Aorta (tissue), 5 donors: ENCODE measurements around the gene ZNF280A. TPM values are rescaled to one million over a fixed set of nuclear protein-coding genes. Genes with fewer than 3 reads are reported as not detected.
"Not testable (repeated sequence)": the region's sequence is repeated elsewhere in the genome, so short reads cannot be mapped to it uniquely, and the experiment has no call there.

Experiments
- ATAC-seq: fragments of 200-7000 bp; cut with Tn5 transposase; one replicate; pipeline ENCODE4 v1.9.1; 2022; ENCODE audit warnings: moderate library complexity; ENCODE audit not compliant: low FRiP score
- DNase-seq, 2 donors: peaks; one replicate each; pipeline ENCODE4 v3.0.0-alpha.2; 2020
- H3K27ac ChIP-seq, 2 donors: one replicate each; pipeline ENCODE4 v1.5.1; 2013; ENCODE audit warnings: low read length in 2 of 2, mild to moderate bottlenecking in 2 of 2, moderate library complexity in 2 of 2, control low read depth in 1 of 2, inconsistent platforms in 1 of 2, low read depth in 1 of 2
- H3K27me3 ChIP-seq, 2 donors: one replicate each; pipeline ENCODE4 v1.6.1; 2013; ENCODE audit warnings: control low read depth in 1 of 2, low read length in 1 of 2, mild to moderate bottlenecking in 1 of 2, moderate library complexity in 1 of 2; ENCODE audit not compliant: insufficient read depth in 2 of 2, control insufficient read depth in 1 of 2
- H3K36me3 ChIP-seq, 2 donors: one replicate each; pipeline ENCODE4 v1.6.1; 2013; ENCODE audit warnings: control low read depth in 1 of 2, low read length in 1 of 2, mild to moderate bottlenecking in 1 of 2; ENCODE audit not compliant: insufficient read depth in 2 of 2, control insufficient read depth in 1 of 2
- H3K4me1 ChIP-seq, 2 donors: one replicate each; pipeline ENCODE4 v1.6.1; 2013; ENCODE audit warnings: low read length in 2 of 2, control low read depth in 1 of 2, mild to moderate bottlenecking in 1 of 2, moderate library complexity in 1 of 2; ENCODE audit not compliant: insufficient read depth in 2 of 2, control insufficient read depth in 1 of 2
- H3K4me3 ChIP-seq, 2 donors: one replicate each; pipeline ENCODE4 v1.5.1; 2013; ENCODE audit warnings: low read length in 2 of 2, control low read depth in 1 of 2, mild to moderate bottlenecking in 1 of 2
- H3K9me3 ChIP-seq: one replicate; pipeline ENCODE4 v1.6.1; 2013; ENCODE audit warnings: mild to moderate bottlenecking, low read length; ENCODE audit not compliant: control insufficient read depth
- WGBS, 2 donors: extraction: QIAGEN DNeasy Blood & Tissue Kit; methylation state at CpG; one replicate each; pipeline ENCODE4 v1.1.7; 2013; 5-methylcytosine and 5-hydroxymethylcytosine counted together
- intact Hi-C, 2 donors: fragments of 100-400 bp; cut with DNase I; formaldehyde crosslinking; loops; one replicate each; pipeline versions ENCODE4 v1.14.2 to v1.15.0; 2022
- polyA plus RNA-seq, 2 donors: library from polyadenylated mRNA; stranded (reverse); fragments of 200-250 nt; gene quantifications; one replicate each; pipeline ENCODE4 v1.2.3, GENCODE V29; 2013
- total RNA-seq, 2 donors: library from RNA; stranded (reverse); fragmentation: NEBNext Ultra II Directional; extraction: Animal tissue kit (Norgen Biotek cat#: 25700); gene quantifications; one replicate each; pipeline ENCODE4 v1.2.1, GENCODE V29; 2021
- donor health status: healthy with polysubstance abuse.
- donor health status: Bipolar disorder and iron deficiency.
- donor health status: DM: no; HTN: no; CAD: no.
- donor health status: DM: no; HTN: no; CAD: no.
- donor health status: DM: yes; HTN: yes; CAD: no.

The ZNF280A gene
- total and polyA plus RNA-seq, 4 donors: not detected

DNA sequence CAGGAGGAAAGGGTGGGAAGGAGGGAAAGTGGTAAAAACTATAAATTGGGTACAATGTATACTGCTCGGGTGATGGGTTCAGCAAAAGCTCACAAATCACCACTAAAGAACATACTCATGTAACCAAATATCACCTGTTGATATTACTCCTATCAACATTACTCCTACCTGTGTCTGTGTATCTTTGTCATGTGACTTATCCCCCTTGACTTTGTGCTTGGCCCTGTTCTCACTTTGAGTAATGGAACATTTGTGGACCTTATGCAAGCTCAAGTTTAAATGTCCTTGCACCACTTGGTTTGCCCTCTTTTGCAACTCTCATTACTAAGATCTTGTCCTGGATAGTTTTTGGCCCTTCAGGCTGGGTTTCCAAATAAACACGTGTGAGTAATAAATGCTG, 50.5 kb downstream of the ZNF280A start:
- no peak overlapping the region for H3K4me3 ChIP-seq
- peaks cover 2% of the 10 kb centered on the region for H3K9me3 ChIP-seq
- ATAC-seq (no peak), DNase-seq (no peak)
- H3K4me1 ChIP-seq: no peaks in the 10 kb centered on the region
- intact Hi-C loops: no loop called here
- H3K27ac ChIP-seq: no peak overlapping the region
- no peaks in the 10 kb centered on the region for H3K36me3 ChIP-seq
- 53 to 69% methylated on average over 2 of the region's 2 CpGs for WGBS, 2 donors
- no peaks in the 10 kb centered on the region for H3K27me3 ChIP-seq

GRCh38 chr22:22468794-22469469, 51.1 kb downstream of the ZNF280A start:
- ATAC-seq, H3K36me3 ChIP-seq, DNase-seq, H3K4me1 ChIP-seq, H3K27me3 ChIP-seq, intact Hi-C loops, H3K9me3 ChIP-seq, H3K27ac ChIP-seq, H3K4me3 ChIP-seq: not testable (repeated sequence)
- 88 to 90% methylated on average over 11 of the region's 11 CpGs for WGBS, 2 donors

DNA sequence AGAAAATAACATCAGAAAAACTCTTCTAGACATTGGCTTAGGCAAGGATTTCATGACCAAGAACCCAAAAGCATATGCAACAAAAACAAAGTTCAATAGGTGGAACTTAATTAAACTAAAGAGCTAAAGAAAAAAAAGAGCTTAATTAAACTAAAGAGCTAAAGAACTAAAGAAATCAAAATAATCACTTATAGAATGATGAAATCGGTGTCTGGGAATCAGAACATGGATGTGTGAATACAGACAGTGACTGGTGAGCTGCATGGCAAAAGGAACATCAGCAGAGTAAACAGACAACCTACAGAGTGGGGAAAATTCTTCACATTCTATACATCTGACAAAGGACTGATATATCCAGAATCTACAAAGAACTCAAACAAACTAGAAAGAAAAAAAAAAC, 53.0 kb downstream of the ZNF280A start:
- intact Hi-C loops: no loop called here
- Histone ChIP-seq H3K36me3 (no peaks in the 10 kb centered on the region), H3K27me3 (no peaks in the 10 kb centered on the region), H3K4me1 (no peaks in the 10 kb centered on the region), H3K9me3 (peaks cover 3% of the 10 kb centered on the region), H3K4me3 (no peak overlapping the region), H3K27ac (no peak overlapping the region)
- WGBS, 2 donors: 79 to 88% methylated on average over 1 of the region's 1 CpG
- ATAC-seq (no peak), DNase-seq (no peak)

GRCh38 chr22:22465782-22466181, 54.3 kb downstream of the ZNF280A start:
- no peaks in the 10 kb centered on the region for H3K4me1 ChIP-seq
- intact Hi-C loops: no loop called here
- H3K27ac ChIP-seq: no peak overlapping the region
- DNase-seq (no peak), ATAC-seq (no peak)
- WGBS, 2 donors: 80 to 91% methylated on average over 1 of the region's 1 CpG
- H3K36me3 ChIP-seq: no peaks in the 10 kb centered on the region
- no peak overlapping the region for H3K4me3 ChIP-seq
- peaks cover 3% of the 10 kb centered on the region for H3K9me3 ChIP-seq
- H3K27me3 ChIP-seq: no peaks in the 10 kb centered on the region

GRCh38 chr22:22465094-22465602, 54.9 kb downstream of the ZNF280A start:
- DNase-seq (no peak), ATAC-seq (no peak)
- intact Hi-C loops: no loop called here
- Histone ChIP-seq H3K27ac (no peak overlapping the region), H3K36me3 (no peaks in the 10 kb centered on the region), H3K9me3 (peaks cover 4% of the 10 kb centered on the region), H3K4me1 (no peaks in the 10 kb centered on the region), H3K4me3 (no peak overlapping the region), H3K27me3 (no peaks in the 10 kb centered on the region)
- WGBS, 2 donors: 70 to 77% methylated on average over 7 of the region's 7 CpGs

DNA sequence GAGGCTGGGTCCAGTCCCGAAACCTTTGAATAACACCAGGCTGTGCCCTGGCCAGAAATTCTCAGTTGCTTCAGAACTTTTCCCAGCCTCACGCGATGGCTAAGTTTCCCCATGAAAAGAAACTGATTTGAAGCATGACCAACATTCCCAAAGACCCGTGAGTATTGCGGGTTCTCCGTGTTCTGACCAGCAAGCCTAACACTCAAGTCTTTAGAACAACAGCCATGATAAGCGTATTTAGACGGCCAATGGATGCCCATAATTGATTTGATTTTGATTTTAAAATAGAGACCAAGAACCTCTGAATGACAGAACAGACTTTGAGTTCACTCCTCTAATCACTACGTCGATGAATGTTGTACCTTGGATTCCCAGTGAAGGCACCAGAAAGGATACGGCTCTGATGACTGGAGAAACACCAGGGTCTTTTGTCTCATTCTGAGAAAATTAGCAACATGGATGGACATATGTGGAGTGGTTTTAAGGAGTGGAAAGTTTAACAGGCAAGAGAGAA, 55.5 kb downstream of the ZNF280A start:
- DNase-seq (no peak), ATAC-seq (no peak)
- Histone ChIP-seq H3K27me3 (no peaks in the 10 kb centered on the region), H3K4me1 (no peaks in the 10 kb centered on the region), H3K9me3 (peaks cover 9% of the 10 kb centered on the region), H3K4me3 (no peak overlapping the region), H3K27ac (no peak overlapping the region), H3K36me3 (no peaks in the 10 kb centered on the region)
- 74 to 79% methylated on average over 11 of the region's 11 CpGs for WGBS, 2 donors
- intact Hi-C loops: no loop called here

- no peak for ATAC-seq
- Histone ChIP-seq H3K27ac (no peak overlapping the region), H3K27me3 (no peaks in the 10 kb centered on the region), H3K4me1 (no peaks in the 10 kb centered on the region), H3K36me3 (no peaks in the 10 kb centered on the region), H3K9me3 (peaks cover 14% of the 10 kb centered on the region), H3K4me3 (no peak overlapping the region)
- no peak for DNase-seq
- intact Hi-C loops: no loop called here
- 27 to 29% methylated on average over 18 of the region's 18 CpGs for WGBS, 2 donors
Measured at GRCh38 chr22:22463855-22464540, 56.1 kb downstream of the ZNF280A start.
